ENCODE measurements around the gene BTBD9.

- no peak for TF ChIP-seq CTCF (IDR thresholded peaks at IDR 0.05)
- no peak for TF ChIP-seq POLR2A (IDR thresholded peaks at IDR 0.05)
These were observed 489.7 kb downstream of the BTBD9 start for GRCh38 chr6:38150021-38150420.
